ENCODE data around the gene TGFA. TPM values are rescaled to one million over a fixed set of nuclear protein-coding genes. Genes with fewer than 3 reads are reported as not detected.
A peak's percentile ranks its signal among the peaks of the same experiment; 100 is the strongest.
"Not testable (repeated sequence)": the region's sequence is repeated elsewhere in the genome, so short reads cannot be mapped to it uniquely, and the experiment has no call there.

Gene TGFA
- total and polyA plus RNA-seq, 3 experiments from 2014 or later: 0.35 to 3.0 (median 0.42) TPM

- H3K27ac Mint-ChIP-seq: peak overlapping the region in 2 of 8 donors; percentile 23 to 59
- Histone ChIP-seq H3K4me3 (ENCODE audit: low read length) (no peak overlapping the region), H3K4me1 (ENCODE audit: insufficient read depth, low read length) (peaks cover 21% of the 10 kb centered on the region), H3K27ac (ENCODE audit: low read depth, low read length) (no peak overlapping the region), H3K9me3 (ENCODE audit: low read length) (no peaks in the 10 kb centered on the region), H3K36me3 (ENCODE audit: insufficient read depth, low read length) (no peaks in the 10 kb centered on the region), H3K27me3 (ENCODE audit: insufficient read depth, low read length, poor library complexity, severe bottlenecking) (no peaks in the 10 kb centered on the region)
- ChIA-PET POLR2A (no interaction called here), CTCF (interaction anchor here (1.0 kb wide), 1 partner anchor 147 kb away, joined by 3 read pairs; no protein-coding TSS in a partner anchor)
- no peaks in the 10 kb centered on the region for H3K9me3 Mint-ChIP-seq
- no peak overlapping the region for H3K4me3 Mint-ChIP-seq
- peaks cover 6 to 10% (median 10%) of the 10 kb centered on the region in 3 donors for H3K4me1 Mint-ChIP-seq
- no peak for DNase-seq
- no peaks in the 10 kb centered on the region for H3K27me3 Mint-ChIP-seq
- no peaks in the 10 kb centered on the region for H3K36me3 Mint-ChIP-seq
These were observed 83.7 kb downstream of the TGFA start for GRCh38 chr2:70469961-70470360.

GRCh38 chr2:70469435-70469834 lies 84.2 kb downstream of the TGFA start:
- ChIA-PET POLR2A (no interaction called here), CTCF (interaction anchor here (1.0 kb wide), 1 partner anchor 148 kb away, joined by 3 read pairs; no protein-coding TSS in a partner anchor)
- no peaks in the 10 kb centered on the region for H3K27me3 Mint-ChIP-seq
- H3K36me3 Mint-ChIP-seq: no peaks in the 10 kb centered on the region
- DNase-seq: no peak
- H3K4me3 Mint-ChIP-seq: no peak overlapping the region
- no peaks in the 10 kb centered on the region for H3K36me3 ChIP-seq (ENCODE audit: insufficient read depth, low read length)
- no peaks in the 10 kb centered on the region for H3K9me3 Mint-ChIP-seq
- no peak overlapping the region for H3K27ac Mint-ChIP-seq
- H3K9me3 ChIP-seq (ENCODE audit: low read length): no peaks in the 10 kb centered on the region
- no peak overlapping the region for H3K4me3 ChIP-seq (ENCODE audit: low read length)
- H3K27ac ChIP-seq (ENCODE audit: low read depth, low read length): no peak overlapping the region
- no peaks in the 10 kb centered on the region for H3K27me3 ChIP-seq (ENCODE audit: insufficient read depth, low read length, poor library complexity, severe bottlenecking)
- H3K4me1 Mint-ChIP-seq: peaks cover 5 to 10% (median 10%) of the 10 kb centered on the region in 3 donors
- peaks cover 18% of the 10 kb centered on the region for H3K4me1 ChIP-seq (ENCODE audit: insufficient read depth, low read length)

- H3K4me3 Mint-ChIP-seq: no peak overlapping the region
- DNase-seq: no peak
- POLR2A ChIA-PET: no interaction called here
- Histone ChIP-seq H3K36me3 (ENCODE audit: insufficient read depth, low read length) (no peaks in the 10 kb centered on the region), H3K27me3 (ENCODE audit: insufficient read depth, low read length, poor library complexity, severe bottlenecking) (no peaks in the 10 kb centered on the region), H3K4me3 (ENCODE audit: low read length) (no peak overlapping the region), H3K27ac (ENCODE audit: low read depth, low read length) (no peak overlapping the region), H3K4me1 (ENCODE audit: insufficient read depth, low read length) (peaks cover 13% of the 10 kb centered on the region), H3K9me3 (ENCODE audit: low read length) (no peaks in the 10 kb centered on the region)
- no peak overlapping the region for H3K27ac Mint-ChIP-seq
- no peaks in the 10 kb centered on the region for H3K36me3 Mint-ChIP-seq
- CTCF ChIA-PET: interaction anchor here (1.0 kb wide), 1 partner anchor 148 kb away, joined by 3 read pairs; no protein-coding TSS in a partner anchor
- H3K9me3 Mint-ChIP-seq: no peaks in the 10 kb centered on the region
- H3K27me3 Mint-ChIP-seq: no peaks in the 10 kb centered on the region
- peaks cover 5 to 6% (median 5%) of the 10 kb centered on the region in 3 donors for H3K4me1 Mint-ChIP-seq
These were observed 84.7 kb downstream of the TGFA start for GRCh38 chr2:70468878-70469277.

GRCh38 chr2:70467831-70468779 lies 85.5 kb downstream of the TGFA start:
- POLR2A ChIA-PET: no interaction called here
- H3K36me3 Mint-ChIP-seq: no peaks in the 10 kb centered on the region
- no peak overlapping the region for H3K4me3 Mint-ChIP-seq
- H3K9me3 Mint-ChIP-seq: no peaks in the 10 kb centered on the region
- Histone ChIP-seq H3K27ac (ENCODE audit: low read depth, low read length) (no peak overlapping the region), H3K4me3 (ENCODE audit: low read length) (no peak overlapping the region), H3K9me3 (ENCODE audit: low read length) (no peaks in the 10 kb centered on the region), H3K4me1 (ENCODE audit: insufficient read depth, low read length) (peaks cover 10% of the 10 kb centered on the region), H3K27me3 (ENCODE audit: insufficient read depth, low read length, poor library complexity, severe bottlenecking) (no peaks in the 10 kb centered on the region), H3K36me3 (ENCODE audit: insufficient read depth, low read length) (no peaks in the 10 kb centered on the region)
- peaks cover 0 to under 1% (median under 1%) of the 10 kb centered on the region in 3 donors for H3K4me1 Mint-ChIP-seq
- CTCF ChIA-PET: no interaction called here
- no peak overlapping the region for H3K27ac Mint-ChIP-seq
- H3K27me3 Mint-ChIP-seq: no peaks in the 10 kb centered on the region
- no peak for DNase-seq

GRCh38 chr2:70467237-70467636 lies 86.4 kb downstream of the TGFA start:
- Mint-ChIP-seq H3K36me3 (no peaks in the 10 kb centered on the region), H3K4me3 (no peak overlapping the region), H3K27me3 (no peaks in the 10 kb centered on the region), H3K4me1 (no peaks in the 10 kb centered on the region), H3K9me3 (no peaks in the 10 kb centered on the region), H3K27ac (no peak overlapping the region)
- Histone ChIP-seq H3K4me3 (ENCODE audit: low read length) (no peak overlapping the region), H3K27ac (ENCODE audit: low read depth, low read length) (no peak overlapping the region), H3K9me3 (ENCODE audit: low read length) (no peaks in the 10 kb centered on the region), H3K4me1 (ENCODE audit: insufficient read depth, low read length) (peaks cover 7% of the 10 kb centered on the region), H3K27me3 (ENCODE audit: insufficient read depth, low read length, poor library complexity, severe bottlenecking) (no peaks in the 10 kb centered on the region), H3K36me3 (ENCODE audit: insufficient read depth, low read length) (no peaks in the 10 kb centered on the region)
- CTCF ChIA-PET: no interaction called here
- no peak for DNase-seq
- POLR2A ChIA-PET: no interaction called here

GRCh38 chr2:70466647-70467046 lies 87.0 kb downstream of the TGFA start:
- CTCF ChIA-PET: not testable (repeated sequence)

GRCh38 chr2:70463997-70464396 lies 89.6 kb downstream of the TGFA start:
- Mint-ChIP-seq H3K27ac (no peak overlapping the region), H3K4me1 (no peaks in the 10 kb centered on the region), H3K36me3 (no peaks in the 10 kb centered on the region), H3K9me3 (no peaks in the 10 kb centered on the region), H3K27me3 (no peaks in the 10 kb centered on the region), H3K4me3 (no peak overlapping the region)
- ChIA-PET CTCF (no interaction called here), POLR2A (no interaction called here)
- H3K27ac ChIP-seq (ENCODE audit: low read depth, low read length): no peak overlapping the region
- no peaks in the 10 kb centered on the region for H3K36me3 ChIP-seq (ENCODE audit: insufficient read depth, low read length)
- H3K9me3 ChIP-seq (ENCODE audit: low read length): no peaks in the 10 kb centered on the region
- no peak overlapping the region for H3K4me3 ChIP-seq (ENCODE audit: low read length)
- H3K27me3 ChIP-seq (ENCODE audit: insufficient read depth, low read length, poor library complexity, severe bottlenecking): no peaks in the 10 kb centered on the region
- no peaks in the 10 kb centered on the region for H3K4me1 ChIP-seq (ENCODE audit: insufficient read depth, low read length)
- DNase-seq: no peak

More at GRCh38 chr2:70466647-70467046, 87.0 kb downstream of the TGFA start:
- H3K27me3 Mint-ChIP-seq; H3K36me3 ChIP-seq (ENCODE audit: insufficient read depth, low read length); H3K9me3 Mint-ChIP-seq; H3K27ac ChIP-seq (ENCODE audit: low read depth, low read length); H3K4me1 Mint-ChIP-seq; H3K4me3 ChIP-seq (ENCODE audit: low read length); DNase-seq; H3K27ac Mint-ChIP-seq; H3K36me3 Mint-ChIP-seq; H3K4me1 ChIP-seq (ENCODE audit: insufficient read depth, low read length); H3K9me3 ChIP-seq (ENCODE audit: low read length); H3K27me3 ChIP-seq (ENCODE audit: insufficient read depth, low read length, poor library complexity, severe bottlenecking); POLR2A ChIA-PET: not testable (repeated sequence)
- peak overlapping the region in 1 of 7 donors; percentile 2 for H3K4me3 Mint-ChIP-seq

- H3K36me3 ChIP-seq (ENCODE audit: insufficient read depth, low read length): no peaks in the 10 kb centered on the region
These were observed 90.0 kb downstream of the TGFA start for GRCh38 chr2:70463581-70463980.

More at GRCh38 chr2:70463581-70463980, 90.0 kb downstream of the TGFA start:
- Histone ChIP-seq H3K4me1 (ENCODE audit: insufficient read depth, low read length) (no peaks in the 10 kb centered on the region), H3K9me3 (ENCODE audit: low read length) (no peaks in the 10 kb centered on the region), H3K27ac (ENCODE audit: low read depth, low read length) (no peak overlapping the region), H3K4me3 (ENCODE audit: low read length) (no peak overlapping the region), H3K27me3 (ENCODE audit: insufficient read depth, low read length, poor library complexity, severe bottlenecking) (no peaks in the 10 kb centered on the region)
- CTCF ChIA-PET: no interaction called here
- Mint-ChIP-seq H3K9me3 (no peaks in the 10 kb centered on the region), H3K27me3 (peaks cover 0 to 2% of the 10 kb centered on the region in 2 donors), H3K4me1 (no peaks in the 10 kb centered on the region), H3K4me3 (no peak overlapping the region), H3K27ac (no peak overlapping the region), H3K36me3 (no peaks in the 10 kb centered on the region)
- DNase-seq: no peak
- POLR2A ChIA-PET: no interaction called here

Measured in CD8-positive, alpha-beta memory T cell (primary cell).